ENCODE results near the gene FBLN5. TPM values are rescaled to one million over a fixed set of nuclear protein-coding genes. Genes with fewer than 3 reads are reported as not detected.

The FBLN5 gene, protein sequence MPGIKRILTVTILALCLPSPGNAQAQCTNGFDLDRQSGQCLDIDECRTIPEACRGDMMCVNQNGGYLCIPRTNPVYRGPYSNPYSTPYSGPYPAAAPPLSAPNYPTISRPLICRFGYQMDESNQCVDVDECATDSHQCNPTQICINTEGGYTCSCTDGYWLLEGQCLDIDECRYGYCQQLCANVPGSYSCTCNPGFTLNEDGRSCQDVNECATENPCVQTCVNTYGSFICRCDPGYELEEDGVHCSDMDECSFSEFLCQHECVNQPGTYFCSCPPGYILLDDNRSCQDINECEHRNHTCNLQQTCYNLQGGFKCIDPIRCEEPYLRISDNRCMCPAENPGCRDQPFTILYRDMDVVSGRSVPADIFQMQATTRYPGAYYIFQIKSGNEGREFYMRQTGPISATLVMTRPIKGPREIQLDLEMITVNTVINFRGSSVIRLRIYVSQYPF
- 0.11 TPM for polyA plus RNA-seq (2013, experiment 1 of 2)
- 0.10 TPM for polyA plus RNA-seq (2013, experiment 2 of 2)

GRCh38 chr14:91947475-91948184 is at the start of gene FBLN5:
TSS of gene FBLN5 (minus strand) at chr14:91947694. CDS start at chr14:91947229, 465 bp downstream.
- Histone ChIP-seq H3K9ac (ENCODE audit: low read depth, low read length, poor library complexity) (no peak within 1 kb of the TSS), H3K4me3 (ENCODE audit: low read length in 2 of 2) (peak within 1 kb of the TSS; percentile 48 to 73), H3K4me1 (ENCODE audit: control insufficient read depth in 2 of 2, insufficient read depth in 1 of 2, low read depth in 1 of 2, low read length in 2 of 2) (peaks cover 0 to 4% of the 10 kb centered on the region in 2 donors), H3K23ac (ENCODE audit: low read depth, low read length, poor library complexity) (no peak within 1 kb of the TSS), H2AFZ (ENCODE audit: low read length) (peak within 1 kb of the TSS; percentile 90), H3K4me2 (ENCODE audit: insufficient read depth, low read length, poor library complexity, severe bottlenecking) (peak within 1 kb of the TSS; percentile 49), H3K36me3 (replicated peaks in 1 of 2; ENCODE audit: control insufficient read depth in 2 of 2, insufficient read depth in 2 of 2, low read length in 2 of 2) (no peaks in the 10 kb centered on the region), H2AK5ac (ENCODE audit: low read depth, low read length) (no peak within 1 kb of the TSS), H4K91ac (ENCODE audit: low read depth, low read length, poor library complexity) (no peak within 1 kb of the TSS), H2BK5ac (ENCODE audit: low read length) (no peak within 1 kb of the TSS), H3K27me3 (ENCODE audit: control insufficient read depth in 3 of 3, insufficient read depth in 3 of 3, low read depth in 1 of 3, low read length in 3 of 3) (peaks cover 0 to 56% (median 25%) of the 10 kb centered on the region in 3 experiments), H3K14ac (ENCODE audit: low read length) (no peak within 1 kb of the TSS), H3K9me3 (replicated peaks in 1 of 2; ENCODE audit: control insufficient read depth in 2 of 2, insufficient read depth in 1 of 2, low read depth in 1 of 2, low read length in 2 of 2) (no peaks in the 10 kb centered on the region), H3K79me1 (ENCODE audit: low read depth, low read length) (no peaks in the 10 kb centered on the region), H2BK12ac (ENCODE audit: low read length) (no peak within 1 kb of the TSS), H2BK120ac (ENCODE audit: low read depth, low read length) (no peak within 1 kb of the TSS), H3K4ac (ENCODE audit: low read length) (no peak within 1 kb of the TSS), H4K8ac (ENCODE audit: low read depth, low read length) (no peak within 1 kb of the TSS), H3K27ac (replicated peaks; ENCODE audit: low read length) (no peak within 1 kb of the TSS), H2BK15ac (ENCODE audit: low read length) (no peak within 1 kb of the TSS), H3K18ac (ENCODE audit: low read length) (no peak within 1 kb of the TSS)
- WGBS, 2 donors (ENCODE audit: extremely low coverage in 2 of 2, insufficient read length in 2 of 2, insufficient replicate concordance in 1 of 2): no CpG with 5 or more reads among the region's 54 CpGs
- DNase-seq (ENCODE audit: low spot score): peak; percentile 26

DNA sequence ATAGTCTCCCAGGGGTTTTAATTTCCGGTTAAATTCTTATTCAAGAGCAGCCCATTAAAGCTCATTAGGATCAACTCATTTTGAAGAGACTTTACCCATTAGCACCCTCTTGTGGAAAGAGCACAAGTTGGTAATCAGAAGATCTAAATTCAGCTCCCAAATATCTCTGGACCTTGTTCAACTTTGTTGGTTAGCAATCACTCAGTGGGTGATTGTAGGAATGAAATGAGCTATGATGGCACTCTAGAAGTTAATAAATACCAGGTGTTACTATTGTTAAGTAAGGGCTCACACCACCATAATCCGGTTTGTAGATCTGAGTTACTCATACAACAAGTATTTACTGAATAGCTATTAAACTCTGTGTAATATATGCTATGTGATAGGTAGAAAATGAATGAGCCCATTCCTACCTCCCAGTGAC is 49.5 kb upstream of the FBLN5 start:
- WGBS, 2 donors (ENCODE audit: extremely low coverage in 2 of 2, insufficient read length in 2 of 2, insufficient replicate concordance in 1 of 2): no CpG with 5 or more reads among the region's 2 CpGs

GRCh38 chr14:91987192-91987591 is 39.7 kb upstream of the FBLN5 start:
- Histone ChIP-seq H3K27ac (replicated peaks; ENCODE audit: low read length) (no peak overlapping the region), H3K79me1 (ENCODE audit: low read depth, low read length) (no peaks in the 10 kb centered on the region), H3K4me3 (ENCODE audit: low read length in 2 of 2) (no peak overlapping the region), H4K91ac (ENCODE audit: low read depth, low read length, poor library complexity) (no peak overlapping the region), H3K9me3 (replicated peaks in 1 of 2; ENCODE audit: control insufficient read depth in 2 of 2, insufficient read depth in 1 of 2, low read depth in 1 of 2, low read length in 2 of 2) (no peaks in the 10 kb centered on the region), H3K23ac (ENCODE audit: low read depth, low read length, poor library complexity) (no peak overlapping the region), H2BK12ac (ENCODE audit: low read length) (no peak overlapping the region), H3K9ac (ENCODE audit: low read depth, low read length, poor library complexity) (no peak overlapping the region), H2AK5ac (ENCODE audit: low read depth, low read length) (no peak overlapping the region), H3K27me3 (ENCODE audit: control insufficient read depth in 3 of 3, insufficient read depth in 3 of 3, low read depth in 1 of 3, low read length in 3 of 3) (no peaks in the 10 kb centered on the region), H2BK5ac (ENCODE audit: low read length) (no peak overlapping the region), H3K4me1 (ENCODE audit: control insufficient read depth in 2 of 2, insufficient read depth in 1 of 2, low read depth in 1 of 2, low read length in 2 of 2) (no peaks in the 10 kb centered on the region), H3K14ac (ENCODE audit: low read length) (no peak overlapping the region), H3K18ac (ENCODE audit: low read length) (no peak overlapping the region), H3K4ac (ENCODE audit: low read length) (no peak overlapping the region), H2BK15ac (ENCODE audit: low read length) (no peak overlapping the region), H2AFZ (ENCODE audit: low read length) (no peak overlapping the region), H4K8ac (ENCODE audit: low read depth, low read length) (no peak overlapping the region), H3K36me3 (replicated peaks in 1 of 2; ENCODE audit: control insufficient read depth in 2 of 2, insufficient read depth in 2 of 2, low read length in 2 of 2) (peaks cover 11 to 95% of the 10 kb centered on the region in 2 donors), H3K4me2 (ENCODE audit: insufficient read depth, low read length, poor library complexity, severe bottlenecking) (no peak overlapping the region), H2BK120ac (ENCODE audit: low read depth, low read length) (no peak overlapping the region)
- no peak for DNase-seq (ENCODE audit: low spot score)
- no CpG with 5 or more reads among the region's 3 CpGs for WGBS, 2 donors (ENCODE audit: extremely low coverage in 2 of 2, insufficient read length in 2 of 2, insufficient replicate concordance in 1 of 2)

More for the DNA sequence above, 49.5 kb upstream of the FBLN5 start:
- H2BK5ac ChIP-seq (ENCODE audit: low read length): no peak overlapping the region
- H3K4ac ChIP-seq (ENCODE audit: low read length): no peak overlapping the region
- H4K91ac ChIP-seq (ENCODE audit: low read depth, low read length, poor library complexity): no peak overlapping the region
- peaks cover 2 to 89% of the 10 kb centered on the region in 2 donors for H3K36me3 ChIP-seq (replicated peaks in 1 of 2; ENCODE audit: control insufficient read depth in 2 of 2, insufficient read depth in 2 of 2, low read length in 2 of 2)
- no peak overlapping the region for H3K18ac ChIP-seq (ENCODE audit: low read length)
- no peak overlapping the region for H4K8ac ChIP-seq (ENCODE audit: low read depth, low read length)
- no peak overlapping the region for H2BK15ac ChIP-seq (ENCODE audit: low read length)
- H3K9me3 ChIP-seq (replicated peaks in 1 of 2; ENCODE audit: control insufficient read depth in 2 of 2, insufficient read depth in 1 of 2, low read depth in 1 of 2, low read length in 2 of 2): no peaks in the 10 kb centered on the region
- H3K4me3 ChIP-seq (ENCODE audit: low read length in 2 of 2): no peak overlapping the region
- no peak overlapping the region for H3K4me2 ChIP-seq (ENCODE audit: insufficient read depth, low read length, poor library complexity, severe bottlenecking)
- H3K23ac ChIP-seq (ENCODE audit: low read depth, low read length, poor library complexity): no peak overlapping the region
- H3K79me1 ChIP-seq (ENCODE audit: low read depth, low read length): no peaks in the 10 kb centered on the region
- peak; percentile 17 for DNase-seq (ENCODE audit: low spot score)
- H3K14ac ChIP-seq (ENCODE audit: low read length): no peak overlapping the region
- H3K9ac ChIP-seq (ENCODE audit: low read depth, low read length, poor library complexity): no peak overlapping the region
- H3K4me1 ChIP-seq (ENCODE audit: control insufficient read depth in 2 of 2, insufficient read depth in 1 of 2, low read depth in 1 of 2, low read length in 2 of 2): no peaks in the 10 kb centered on the region
- no peak overlapping the region for H2BK12ac ChIP-seq (ENCODE audit: low read length)
- no peak overlapping the region for H2AFZ ChIP-seq (ENCODE audit: low read length)
- H2AK5ac ChIP-seq (ENCODE audit: low read depth, low read length): no peak overlapping the region
- H3K27me3 ChIP-seq (ENCODE audit: control insufficient read depth in 3 of 3, insufficient read depth in 3 of 3, low read depth in 1 of 3, low read length in 3 of 3): no peaks in the 10 kb centered on the region
- no peak overlapping the region for H3K27ac ChIP-seq (replicated peaks; ENCODE audit: low read length)
- H2BK120ac ChIP-seq (ENCODE audit: low read depth, low read length): no peak overlapping the region

All from neuronal stem cell (in vitro differentiated cells).